ENCODE results near the gene AKR1B15. TPM values are rescaled to one million over a fixed set of nuclear protein-coding genes. Genes with fewer than 3 reads are reported as not detected.

AKR1B15 gene
- total and polyA plus RNA-seq, 9 of the 15 experiments (the other 6 are each of a cell fraction or from before 2014, with no cell fraction given), result not detected

DNA sequence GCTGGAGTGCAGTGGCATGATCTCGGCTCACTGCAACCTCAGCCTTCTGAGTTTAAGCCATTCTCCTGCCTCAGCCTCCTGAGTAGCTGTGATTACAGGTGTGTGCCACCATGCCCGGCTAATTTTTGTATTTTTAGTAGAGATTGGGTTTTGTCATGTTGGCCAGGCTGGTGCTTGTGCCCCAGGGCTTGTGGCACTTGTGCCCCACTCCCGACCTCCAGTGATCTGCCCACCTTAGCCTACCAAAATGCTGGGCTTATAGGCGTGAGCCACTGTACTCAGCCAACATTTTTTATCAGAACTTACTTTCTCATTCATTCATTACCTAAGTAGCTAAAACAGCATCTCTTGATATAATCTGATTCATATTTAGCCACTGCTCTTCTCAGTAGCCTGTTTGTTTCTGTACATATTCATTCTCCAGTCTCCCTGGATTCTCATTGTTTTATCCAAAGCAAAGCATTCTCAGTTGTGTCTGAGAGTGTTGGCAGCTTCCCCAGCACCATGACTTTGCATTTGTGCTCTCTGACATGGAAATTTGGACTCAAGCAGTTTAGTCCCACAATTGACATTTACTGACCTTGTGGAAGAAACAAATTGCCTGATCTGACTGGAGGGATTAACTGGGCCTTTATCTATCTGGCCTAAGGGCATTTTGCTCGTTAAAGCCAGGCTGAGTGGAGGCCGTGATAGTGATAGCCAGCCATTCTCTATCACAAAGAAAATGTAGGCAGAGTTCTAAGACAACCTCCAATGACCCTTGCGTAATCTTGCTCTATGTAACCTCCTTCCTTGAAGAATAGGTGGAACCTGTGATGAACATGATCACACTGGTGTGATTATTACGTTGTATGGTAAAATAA lies 44.9 kb downstream of the AKR1B15 start (continued):
- TF ChIP-seq, protein P1, sequence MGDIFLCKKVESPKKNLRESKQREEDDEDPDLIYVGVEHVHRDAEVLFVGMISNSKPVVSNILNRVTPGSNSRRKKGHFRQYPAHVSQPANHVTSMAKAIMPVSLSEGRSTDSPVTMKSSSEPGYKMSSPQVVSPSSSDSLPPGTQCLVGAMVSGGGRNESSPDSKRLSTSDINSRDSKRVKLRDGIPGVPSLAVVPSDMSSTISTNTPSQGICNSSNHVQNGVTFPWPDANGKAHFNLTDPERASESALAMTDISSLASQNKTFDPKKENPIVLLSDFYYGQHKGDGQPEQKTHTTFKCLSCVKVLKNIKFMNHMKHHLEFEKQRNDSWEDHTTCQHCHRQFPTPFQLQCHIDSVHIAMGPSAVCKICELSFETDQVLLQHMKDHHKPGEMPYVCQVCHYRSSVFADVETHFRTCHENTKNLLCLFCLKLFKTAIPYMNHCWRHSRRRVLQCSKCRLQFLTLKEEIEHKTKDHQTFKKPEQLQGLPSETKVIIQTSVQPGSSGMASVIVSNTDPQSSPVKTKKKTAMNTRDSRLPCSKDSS (IDR thresholded peaks at IDR 0.05; ENCODE audit: low read depth, partially characterized antibody), result no peak
- TF ChIP-seq FUS (optimal IDR thresholded peaks at IDR 0.05; ENCODE audit: low read depth, low read length) (no peak), POLR2H (tag; IDR thresholded peaks at IDR 0.05; ENCODE audit: low read depth) (no peak), ZFPM2 (CRISPR knock-in tag; IDR thresholded peaks at IDR 0.05) (no peak), NCOA1 (IDR thresholded peaks at IDR 0.05; ENCODE audit: low read depth) (no peak), ZNF274 (IDR thresholded peaks at IDR 0.05; ENCODE audit: borderline replicate concordance, low read depth, low read length) (no peak), OTX1 (CRISPR knock-in tag; IDR thresholded peaks at IDR 0.05) (no peak), BRD9 (IDR thresholded peaks at IDR 0.05; ENCODE audit: low read depth, partially characterized antibody) (no peak), MTA3 (IDR thresholded peaks at IDR 0.05; ENCODE audit: borderline replicate concordance) (no peak), POLR2A (conservative IDR thresholded peaks at IDR 0.05) (no peak), HMG20B (CRISPR knock-in tag; IDR thresholded peaks at IDR 0.05) (no peak), GATAD2A (IDR thresholded peaks at IDR 0.05) (no peak), SAFB (IDR thresholded peaks at IDR 0.05; ENCODE audit: borderline replicate concordance, low read depth, low read length) (no peak), ZNF324 (CRISPR knock-in tag; IDR thresholded peaks at IDR 0.05) (no peak), NFE2 (IDR thresholded peaks at IDR 0.05; ENCODE audit: low read depth) (peak; percentile 89), XRCC3 (IDR thresholded peaks at IDR 0.05) (no peak), MCM5 (IDR thresholded peaks at IDR 0.05; ENCODE audit: low read depth) (no peak), HEY1 (CRISPR knock-in tag; IDR thresholded peaks at IDR 0.05; ENCODE audit: borderline replicate concordance) (no peak), JUNB (CRISPR knock-in tag; conservative IDR thresholded peaks at IDR 0.05) (no peak), KDM1A (IDR thresholded peaks at IDR 0.05) (peak; percentile 99 to 100), ELF2 (CRISPR knock-in tag; IDR thresholded peaks at IDR 0.05) (no peak), CSDE1 (IDR thresholded peaks at IDR 0.05) (no peak)
- TF ChIP-seq, protein P2, sequence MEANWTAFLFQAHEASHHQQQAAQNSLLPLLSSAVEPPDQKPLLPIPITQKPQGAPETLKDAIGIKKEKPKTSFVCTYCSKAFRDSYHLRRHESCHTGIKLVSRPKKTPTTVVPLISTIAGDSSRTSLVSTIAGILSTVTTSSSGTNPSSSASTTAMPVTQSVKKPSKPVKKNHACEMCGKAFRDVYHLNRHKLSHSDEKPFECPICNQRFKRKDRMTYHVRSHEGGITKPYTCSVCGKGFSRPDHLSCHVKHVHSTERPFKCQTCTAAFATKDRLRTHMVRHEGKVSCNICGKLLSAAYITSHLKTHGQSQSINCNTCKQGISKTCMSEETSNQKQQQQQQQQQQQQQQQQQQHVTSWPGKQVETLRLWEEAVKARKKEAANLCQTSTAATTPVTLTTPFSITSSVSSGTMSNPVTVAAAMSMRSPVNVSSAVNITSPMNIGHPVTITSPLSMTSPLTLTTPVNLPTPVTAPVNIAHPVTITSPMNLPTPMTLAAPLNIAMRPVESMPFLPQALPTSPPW (CRISPR knock-in tag; IDR thresholded peaks at IDR 0.05), result no peak
- TF ChIP-seq, protein P3, sequence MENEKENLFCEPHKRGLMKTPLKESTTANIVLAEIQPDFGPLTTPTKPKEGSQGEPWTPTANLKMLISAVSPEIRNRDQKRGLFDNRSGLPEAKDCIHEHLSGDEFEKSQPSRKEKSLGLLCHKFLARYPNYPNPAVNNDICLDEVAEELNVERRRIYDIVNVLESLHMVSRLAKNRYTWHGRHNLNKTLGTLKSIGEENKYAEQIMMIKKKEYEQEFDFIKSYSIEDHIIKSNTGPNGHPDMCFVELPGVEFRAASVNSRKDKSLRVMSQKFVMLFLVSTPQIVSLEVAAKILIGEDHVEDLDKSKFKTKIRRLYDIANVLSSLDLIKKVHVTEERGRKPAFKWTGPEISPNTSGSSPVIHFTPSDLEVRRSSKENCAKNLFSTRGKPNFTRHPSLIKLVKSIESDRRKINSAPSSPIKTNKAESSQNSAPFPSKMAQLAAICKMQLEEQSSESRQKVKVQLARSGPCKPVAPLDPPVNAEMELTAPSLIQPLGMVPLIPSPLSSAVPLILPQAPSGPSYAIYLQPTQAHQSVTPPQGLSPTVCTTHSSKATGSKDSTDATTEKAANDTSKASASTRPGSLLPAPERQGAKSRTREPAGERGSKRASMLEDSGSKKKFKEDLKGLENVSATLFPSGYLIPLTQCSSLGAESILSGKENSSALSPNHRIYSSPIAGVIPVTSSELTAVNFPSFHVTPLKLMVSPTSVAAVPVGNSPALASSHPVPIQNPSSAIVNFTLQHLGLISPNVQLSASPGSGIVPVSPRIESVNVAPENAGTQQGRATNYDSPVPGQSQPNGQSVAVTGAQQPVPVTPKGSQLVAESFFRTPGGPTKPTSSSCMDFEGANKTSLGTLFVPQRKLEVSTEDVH (IDR thresholded peaks at IDR 0.05; ENCODE audit: low read depth, partially characterized antibody), result no peak
- TF ChIP-seq, protein P4, sequence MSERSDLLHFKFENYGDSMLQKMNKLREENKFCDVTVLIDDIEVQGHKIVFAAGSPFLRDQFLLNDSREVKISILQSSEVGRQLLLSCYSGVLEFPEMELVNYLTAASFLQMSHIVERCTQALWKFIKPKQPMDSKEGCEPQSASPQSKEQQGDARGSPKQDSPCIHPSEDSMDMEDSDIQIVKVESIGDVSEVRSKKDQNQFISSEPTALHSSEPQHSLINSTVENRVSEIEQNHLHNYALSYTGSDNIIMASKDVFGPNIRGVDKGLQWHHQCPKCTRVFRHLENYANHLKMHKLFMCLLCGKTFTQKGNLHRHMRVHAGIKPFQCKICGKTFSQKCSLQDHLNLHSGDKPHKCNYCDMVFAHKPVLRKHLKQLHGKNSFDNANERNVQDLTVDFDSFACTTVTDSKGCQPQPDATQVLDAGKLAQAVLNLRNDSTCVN (CRISPR knock-in tag; IDR thresholded peaks at IDR 0.05), result no peak

Measured in K562 (cell line).